IPS-NIHi7 (cell line): Measurements from ENCODE around the gene NT5DC2.
A peak's percentile ranks its signal among the peaks of the same experiment; 100 is the strongest.

Experiments
- DNase-seq: peaks from one replicate; pipeline ENCODE4 v3.0.0; 2012; ENCODE audit warnings: mixed read lengths; ENCODE audit errors: extremely low spot score

Gene NT5DC2

DNA sequence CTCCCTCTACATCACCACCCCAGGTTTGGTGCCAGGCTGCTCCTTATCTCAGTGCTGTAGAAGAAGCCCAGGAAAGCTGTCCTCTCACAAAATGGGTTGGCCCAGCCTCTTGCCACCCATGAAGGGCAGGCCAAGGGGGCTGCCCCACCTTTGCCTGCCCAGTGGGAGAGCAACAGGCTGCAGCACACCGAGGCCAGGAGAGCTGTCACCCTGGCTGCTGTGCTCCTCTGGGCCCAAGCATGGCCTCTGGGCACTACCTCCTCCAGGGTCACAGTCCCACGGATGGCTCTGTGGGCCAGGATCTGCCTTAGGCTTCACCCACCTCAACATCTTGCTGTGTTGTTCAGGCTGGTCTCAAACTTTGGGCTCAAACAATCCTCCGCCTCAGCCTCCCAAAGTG, 44.9 kb downstream of the NT5DC2 start:
- no peak for DNase-seq

- no peak for DNase-seq
These were observed 45.6 kb downstream of the NT5DC2 start for GRCh38 chr3:52487788-52488691.

GRCh38 chr3:52487050-52487787, 46.4 kb downstream of the NT5DC2 start:
- DNase-seq: no peak

- no peak for DNase-seq
These were observed 48.8 kb downstream of the NT5DC2 start for GRCh38 chr3:52484680-52485461.

- DNase-seq: no peak
These were observed 49.9 kb downstream of the NT5DC2 start for GRCh38 chr3:52483577-52484381.

GRCh38 chr3:52483081-52483480, 50.6 kb downstream of the NT5DC2 start:
- no peak for DNase-seq

GRCh38 chr3:52481819-52482521, 51.7 kb downstream of the NT5DC2 start:
- DNase-seq: peak; percentile 95

GRCh38 chr3:52480768-52481715, 52.6 kb downstream of the NT5DC2 start:
- DNase-seq: no peak

- no peak for DNase-seq
These were observed 53.6 kb downstream of the NT5DC2 start for GRCh38 chr3:52479877-52480575.

- DNase-seq: no peak
These were observed 54.4 kb downstream of the NT5DC2 start for GRCh38 chr3:52479037-52479876.

GRCh38 chr3:52477796-52478095, 55.9 kb downstream of the NT5DC2 start:
- no peak for DNase-seq

DNA sequence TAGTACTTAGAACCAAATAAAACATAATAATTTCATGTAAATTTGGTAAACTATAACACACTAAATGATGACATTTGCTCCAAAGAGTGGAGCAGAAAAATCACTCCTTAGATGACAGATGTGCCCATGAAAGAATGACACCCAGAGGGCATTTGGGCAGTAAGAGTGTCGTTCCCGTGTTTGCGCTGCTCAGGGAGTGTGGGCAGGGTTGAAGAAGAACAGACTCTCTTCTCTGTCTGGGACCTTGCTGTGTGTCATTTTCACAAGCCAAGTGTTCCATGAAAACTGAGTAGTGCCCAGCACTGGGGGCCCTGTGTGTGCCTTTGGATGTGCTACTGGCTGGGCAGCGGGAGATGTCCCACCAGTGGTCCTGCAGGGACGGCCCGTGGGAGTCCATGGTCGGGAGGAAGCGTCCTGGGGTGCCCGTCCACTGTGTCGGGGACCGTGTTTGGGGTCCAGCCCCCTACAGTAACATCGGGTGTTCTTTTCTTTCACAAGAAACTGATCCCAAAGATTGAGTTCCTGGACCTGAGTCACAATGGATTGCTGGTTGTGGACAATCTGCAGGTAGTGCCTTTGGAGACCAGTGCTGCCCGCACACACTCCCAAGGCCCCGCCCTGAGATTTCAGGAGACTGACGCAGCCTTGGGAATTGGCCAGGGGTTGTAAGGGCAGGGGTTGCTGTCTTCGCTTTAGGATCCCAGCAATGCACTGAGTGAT, 56.4 kb downstream of the NT5DC2 start:
- DNase-seq: no peak
